Neural cell (in vitro differentiated cells): ENCODE results near the gene SRRD. TPM values are rescaled to one million over a fixed set of nuclear protein-coding genes. Genes with fewer than 3 reads are reported as not detected.

ENCODE experiments used
- H2AFZ ChIP-seq: fragments of 200-600, 300-800 bp; sonication (generic), shearing (Covaris generic); 2 replicates; pipeline ENCODE4 v1.6.0; 2014; ENCODE audit warnings: low read depth, mild to moderate bottlenecking, antibody characterized with exemption, low read length, moderate library complexity
- H3F3A ChIP-seq: fragments of 200-600 bp; shearing (Covaris generic); 2 replicates; pipeline ENCODE4 v1.6.1; 2016; ENCODE audit warnings: mild to moderate bottlenecking, moderate library complexity, mixed read lengths, antibody characterized with exemption, low read length; ENCODE audit not compliant: insufficient read depth, poor library complexity, severe bottlenecking
- H3K27ac ChIP-seq: fragments of 200-600, 300-800 bp; sonication (generic), shearing (Covaris generic); 2 replicates; pipeline ENCODE4 v1.5.1; 2014; ENCODE audit warnings: mild to moderate bottlenecking, low read length, moderate library complexity
- H3K27me3 ChIP-seq: fragments of 300-800, 200-600 bp; sonication (generic), shearing (Covaris generic); 2 replicates; pipeline ENCODE4 v1.6.0; 2014; ENCODE audit warnings: mild to moderate bottlenecking, low read depth, low read length, moderate library complexity; ENCODE audit not compliant: insufficient read depth
- H3K36me3 ChIP-seq: fragments of 300-800, 200-600 bp; sonication (generic), shearing (Covaris generic); 2 replicates; pipeline ENCODE4 v1.5.1; 2014; ENCODE audit warnings: mild to moderate bottlenecking, antibody characterized with exemption, low read length, moderate library complexity; ENCODE audit not compliant: insufficient read depth
- H3K4me2 ChIP-seq: fragments of 300-800, 200-600 bp; sonication (generic), shearing (Covaris generic); 2 replicates; pipeline ENCODE4 v1.6.0; 2014; ENCODE audit warnings: mild to moderate bottlenecking, low read length
- H3K4me3 ChIP-seq: fragments of 300-800, 200-600 bp; sonication (generic), shearing (Covaris generic); 2 replicates; pipeline ENCODE4 v1.5.1; 2014; ENCODE audit warnings: mild to moderate bottlenecking, low read length, moderate library complexity
- H3K79me2 ChIP-seq: fragments of 200-600 bp; shearing (Covaris generic); replicated peaks from 2 replicates; pipeline ENCODE4 v1.6.0; 2014; ENCODE audit warnings: mild to moderate bottlenecking, low read length, moderate library complexity; ENCODE audit not compliant: insufficient read depth
- H3K9ac ChIP-seq: fragments of 300-800, 200-600 bp; sonication (generic), shearing (Covaris generic); 2 replicates; pipeline ENCODE4 v1.6.1; 2016; ENCODE audit warnings: mild to moderate bottlenecking, low read length, mixed read lengths
- H3K9me2 ChIP-seq: fragments of 200-600 bp; shearing (Covaris generic); 2 replicates; pipeline ENCODE4 v1.6.1; 2016; ENCODE audit warnings: mild to moderate bottlenecking, low read length, mixed read lengths; ENCODE audit not compliant: insufficient read depth
- H3K9me3 ChIP-seq: fragments of 200-600, 300-800 bp; sonication (generic), shearing (Covaris generic); 2 replicates; pipeline ENCODE4 v1.6.1; 2016; ENCODE audit warnings: mild to moderate bottlenecking, mixed run types, low read length, moderate library complexity, mixed read lengths
- H4K20me1 ChIP-seq: fragments of 200-600 bp; shearing (Covaris generic); 2 replicates; pipeline ENCODE4 v1.6.1; 2016; ENCODE audit warnings: mild to moderate bottlenecking, mixed run types; ENCODE audit not compliant: insufficient read depth
- CTCF ChIP-seq: fragments of 450-650 bp; IDR thresholded peaks from 2 replicates; pipeline ENCODE4 v1.5.1; 2014; ENCODE audit warnings: antibody characterized with exemption, mild to moderate bottlenecking, moderate library complexity; ENCODE audit not compliant: poor library complexity, severe bottlenecking
- EP300 ChIP-seq: fragments of 450-650 bp; conservative IDR thresholded peaks from 2 replicates; pipeline ENCODE4 v1.6.1; 2014; ENCODE audit warnings: antibody characterized with exemption, mild to moderate bottlenecking, moderate library complexity; ENCODE audit not compliant: poor library complexity, severe bottlenecking
- EZH2 ChIP-seq: fragments of 200-600, 300-800 bp; shearing (Covaris generic), sonication (generic); IDR thresholded peaks from 2 replicates; pipeline ENCODE4 v1.6.1; 2014; ENCODE audit warnings: antibody characterized with exemption, low read length, borderline replicate concordance, mild to moderate bottlenecking; ENCODE audit not compliant: insufficient read depth, poor library complexity, severe bottlenecking
- MXI1 ChIP-seq: fragments of 450-650 bp; conservative IDR thresholded peaks from 2 replicates; pipeline ENCODE4 v1.6.1; 2014; ENCODE audit warnings: antibody characterized with exemption, mild to moderate bottlenecking; ENCODE audit not compliant: poor library complexity, severe bottlenecking
- POLR2AphosphoS5 ChIP-seq: IDR thresholded peaks from 2 replicates; pipeline ENCODE4 v1.6.1; 2012
- RAD21 ChIP-seq: fragments of 450-650 bp; conservative IDR thresholded peaks from 2 replicates; pipeline ENCODE4 v1.6.1; 2014; ENCODE audit warnings: antibody characterized with exemption, mild to moderate bottlenecking, moderate library complexity
- REST ChIP-seq: IDR thresholded peaks from 2 replicates; pipeline ENCODE4 v1.6.1; 2012; ENCODE audit warnings: borderline replicate concordance
- SMC3 ChIP-seq: fragments of 450-650 bp; conservative IDR thresholded peaks from 2 replicates; pipeline ENCODE4 v1.6.1; 2014; ENCODE audit warnings: antibody characterized with exemption, mild to moderate bottlenecking, moderate library complexity; ENCODE audit not compliant: poor library complexity
- TAF1 ChIP-seq: IDR thresholded peaks from 2 replicates; pipeline ENCODE4 v1.6.1; 2012; ENCODE audit warnings: low read depth
- polyA plus RNA-seq: library from polyadenylated mRNA; depleted of rRNA; stranded (reverse); fragments of >200 nt; gene quantifications from 2 replicates; pipeline ENCODE4 v1.2.3, GENCODE V29; 2014

SRRD gene
- polyA plus RNA-seq, 1 donor from 2014 or later = 33.9 TPM

GRCh38 chr22:26447584-26448329 is 35.9 kb upstream of the SRRD start:
- H3K79me2 ChIP-seq = no peaks in the 10 kb centered on the region
- no peaks in the 10 kb centered on the region for H3K36me3 ChIP-seq
- H3F3A ChIP-seq = no peaks in the 10 kb centered on the region
- no peaks in the 10 kb centered on the region for H3K9me2 ChIP-seq
- H4K20me1 ChIP-seq = no peaks in the 10 kb centered on the region
- no peak overlapping the region for H3K9ac ChIP-seq
- H3K4me2 ChIP-seq = no peak overlapping the region
- no peaks in the 10 kb centered on the region for H3K27me3 ChIP-seq
- H2AFZ ChIP-seq = no peak overlapping the region
- TF ChIP-seq MXI1 (no peak), SMC3 (no peak), CTCF (no peak), EP300 (no peak), EZH2 (no peak), POLR2AphosphoS5 (no peak), TAF1 (no peak), REST (no peak), RAD21 (no peak)
- H3K4me3 ChIP-seq = no peak overlapping the region
- H3K9me3 ChIP-seq = no peaks in the 10 kb centered on the region
- no peak overlapping the region for H3K27ac ChIP-seq

GRCh38 chr22:26448334-26448733 is 35.3 kb upstream of the SRRD start:
- Histone ChIP-seq H3K9ac (no peak overlapping the region), H3K27me3 (no peaks in the 10 kb centered on the region), H3K27ac (no peak overlapping the region), H3K9me3 (no peaks in the 10 kb centered on the region), H3K4me3 (no peak overlapping the region), H3K36me3 (no peaks in the 10 kb centered on the region), H3K4me2 (no peak overlapping the region), H3K79me2 (no peaks in the 10 kb centered on the region), H3F3A (no peaks in the 10 kb centered on the region), H2AFZ (no peak overlapping the region), H3K9me2 (no peaks in the 10 kb centered on the region), H4K20me1 (no peaks in the 10 kb centered on the region)
- TF ChIP-seq RAD21 (no peak), SMC3 (no peak), CTCF (no peak), EZH2 (no peak), MXI1 (no peak), POLR2AphosphoS5 (no peak), REST (no peak), TAF1 (no peak), EP300 (no peak)
